ENCODE data around the gene TMEM134. TPM values are rescaled to one million over a fixed set of nuclear protein-coding genes. Genes with fewer than 3 reads are reported as not detected.

Gene TMEM134
- total RNA-seq, 1 donor from 2014 or later, result 38.0 TPM

- Mint-ChIP-seq H3K4me3 (ENCODE audit: unreplicated experiment) (no peak overlapping the region), H3K27ac (ENCODE audit: unreplicated experiment) (peak overlapping the region; percentile 64), H3K27me3 (ENCODE audit: low read depth, unreplicated experiment) (peaks cover 11% of the 10 kb centered on the region), H3K9me3 (ENCODE audit: unreplicated experiment) (no peaks in the 10 kb centered on the region), H3K4me1 (ENCODE audit: low read depth, unreplicated experiment) (no peaks in the 10 kb centered on the region), H3K36me3 (ENCODE audit: low read depth, unreplicated experiment) (peaks cover 2% of the 10 kb centered on the region)
- DNase-seq (ENCODE audit: low read depth) (no peak), FAIRE-seq (no peak)
- H3K9me3 ChIP-seq (ENCODE audit: insufficient read depth, low read depth, low read length), result no peaks in the 10 kb centered on the region
- no peaks in the 10 kb centered on the region for H3K79me2 ChIP-seq (ENCODE audit: insufficient read depth, low read length)
- H4K20me1 ChIP-seq (ENCODE audit: insufficient read depth, low read length), result no peaks in the 10 kb centered on the region
- TF ChIP-seq EZH2 (IDR thresholded peaks at IDR 0.05; ENCODE audit: insufficient read depth, low read length) (no peak), CTCF (IDR thresholded peaks at IDR 0.05; ENCODE audit: insufficient read depth, low read depth, low read length) (no peak)
- H3K4me2 ChIP-seq (ENCODE audit: low read length), result no peak overlapping the region
- H3K4me1 ChIP-seq (ENCODE audit: insufficient read depth, low read length), result no peaks in the 10 kb centered on the region
- H3K9ac ChIP-seq (ENCODE audit: low read length), result no peak overlapping the region
- no peaks in the 10 kb centered on the region for H3K36me3 ChIP-seq (ENCODE audit: insufficient read depth, low read length)
- no peaks in the 10 kb centered on the region for H3K27me3 ChIP-seq (ENCODE audit: insufficient read depth, low read length)
- no peak overlapping the region for H2AFZ ChIP-seq (ENCODE audit: low read depth, low read length)
- H3K27ac ChIP-seq (ENCODE audit: low read depth, low read length), result no peak overlapping the region
- H3K4me3 ChIP-seq (ENCODE audit: insufficient read depth, low read depth, low read length), result no peak overlapping the region
Measured at GRCh38 chr11:67449116-67449844, 19.8 kb downstream of the TMEM134 start.

GRCh38 chr11:67448220-67448609, 20.8 kb downstream of the TMEM134 start:
- Histone ChIP-seq H3K9ac (ENCODE audit: low read length) (no peak overlapping the region), H3K27me3 (ENCODE audit: insufficient read depth, low read length) (no peaks in the 10 kb centered on the region), H3K36me3 (ENCODE audit: insufficient read depth, low read length) (no peaks in the 10 kb centered on the region), H3K79me2 (ENCODE audit: insufficient read depth, low read length) (no peaks in the 10 kb centered on the region), H3K4me1 (ENCODE audit: insufficient read depth, low read length) (peaks cover 3% of the 10 kb centered on the region), H3K27ac (ENCODE audit: low read depth, low read length) (no peak overlapping the region), H2AFZ (ENCODE audit: low read depth, low read length) (no peak overlapping the region), H4K20me1 (ENCODE audit: insufficient read depth, low read length) (no peaks in the 10 kb centered on the region), H3K4me2 (ENCODE audit: low read length) (no peak overlapping the region), H3K4me3 (ENCODE audit: insufficient read depth, low read depth, low read length) (no peak overlapping the region), H3K9me3 (ENCODE audit: insufficient read depth, low read depth, low read length) (no peaks in the 10 kb centered on the region)
- no peak for FAIRE-seq
- Mint-ChIP-seq H3K4me3 (ENCODE audit: unreplicated experiment) (no peak overlapping the region), H3K27me3 (ENCODE audit: low read depth, unreplicated experiment) (peaks cover 11% of the 10 kb centered on the region), H3K9me3 (ENCODE audit: unreplicated experiment) (no peaks in the 10 kb centered on the region), H3K27ac (ENCODE audit: unreplicated experiment) (no peak overlapping the region), H3K4me1 (ENCODE audit: low read depth, unreplicated experiment) (no peaks in the 10 kb centered on the region), H3K36me3 (ENCODE audit: low read depth, unreplicated experiment) (peaks cover 2% of the 10 kb centered on the region)
- TF ChIP-seq CTCF (IDR thresholded peaks at IDR 0.05; ENCODE audit: insufficient read depth, low read depth, low read length), result no peak
- no peak for TF ChIP-seq EZH2 (IDR thresholded peaks at IDR 0.05; ENCODE audit: insufficient read depth, low read length)
- DNase-seq (ENCODE audit: low read depth), result no peak

GRCh38 chr11:67445515-67445914, 23.5 kb downstream of the TMEM134 start:
- no peak overlapping the region for H3K4me3 ChIP-seq (ENCODE audit: insufficient read depth, low read depth, low read length)
- H3K27me3 ChIP-seq (ENCODE audit: insufficient read depth, low read length), result no peaks in the 10 kb centered on the region
- H3K9ac ChIP-seq (ENCODE audit: low read length), result no peak overlapping the region
- no peaks in the 10 kb centered on the region for H3K9me3 ChIP-seq (ENCODE audit: insufficient read depth, low read depth, low read length)
- H3K4me1 ChIP-seq (ENCODE audit: insufficient read depth, low read length), result peaks cover 12% of the 10 kb centered on the region
- no peak for FAIRE-seq
- Mint-ChIP-seq H3K9me3 (ENCODE audit: unreplicated experiment) (no peaks in the 10 kb centered on the region), H3K4me3 (ENCODE audit: unreplicated experiment) (no peak overlapping the region), H3K4me1 (ENCODE audit: low read depth, unreplicated experiment) (peaks cover 4% of the 10 kb centered on the region), H3K36me3 (ENCODE audit: low read depth, unreplicated experiment) (no peaks in the 10 kb centered on the region), H3K27me3 (ENCODE audit: low read depth, unreplicated experiment) (peaks cover 6% of the 10 kb centered on the region), H3K27ac (ENCODE audit: unreplicated experiment) (no peak overlapping the region)
- H3K4me2 ChIP-seq (ENCODE audit: low read length), result no peak overlapping the region
- H2AFZ ChIP-seq (ENCODE audit: low read depth, low read length), result no peak overlapping the region
- H3K79me2 ChIP-seq (ENCODE audit: insufficient read depth, low read length), result peaks cover 15% of the 10 kb centered on the region
- TF ChIP-seq EZH2 (IDR thresholded peaks at IDR 0.05; ENCODE audit: insufficient read depth, low read length) (no peak), CTCF (IDR thresholded peaks at IDR 0.05; ENCODE audit: insufficient read depth, low read depth, low read length) (no peak)
- no peak overlapping the region for H3K27ac ChIP-seq (ENCODE audit: low read depth, low read length)
- H4K20me1 ChIP-seq (ENCODE audit: insufficient read depth, low read length), result peaks cover 18% of the 10 kb centered on the region
- no peak for DNase-seq (ENCODE audit: low read depth)
- no peaks in the 10 kb centered on the region for H3K36me3 ChIP-seq (ENCODE audit: insufficient read depth, low read length)
